K562 (cell line): ENCODE data around the gene COL15A1. TPM values are rescaled to one million over a fixed set of nuclear protein-coding genes. Genes with fewer than 3 reads are reported as not detected.

Source experiments
- ATAC-seq: fragments of 200-7000 bp; cut with Tn5 transposase; 3 replicates; pipeline ENCODE4 v1.9.1; 2020; ENCODE audit warnings: moderate library complexity
- BruUV-seq: library from RNA; stranded (reverse); fragments of 400-500 nt; replicated peaks from 2 replicates; lab custom pipeline; 2021; lab: Mats Ljungman, UMichigan
- CTCF ChIA-PET: fragments of 300-600 bp; formaldehyde crosslinking; extraction: SDS; loops from one replicate; lab custom pipeline; 2021; ENCODE audit warnings: low intra/inter-chr PET ratio; lab: Yijun Ruan, JAX
- POLR2A ChIA-PET: fragments of 300-600, 350-650 bp; sonication (Branson Sonifier 250); formaldehyde crosslinking; extraction: SDS; loops from one replicate; lab custom pipeline; 2021; ENCODE audit warnings: antibody characterized with exemption, inconsistent platforms; lab: Yijun Ruan, JAX
- DNase-seq, 4 experiments: peaks; one replicate each; pipeline versions ENCODE4 v3.0.0 to v3.0.0-alpha.2; 2011 to 2018; ENCODE audit warnings: low spot score in 3 of 4, mixed read lengths in 3 of 4; ENCODE audit errors: extremely low read depth in 1 of 4
- FAIRE-seq: peaks from 2 replicates; lab custom pipeline; 2011; peaks lifted over from hg19 to GRCh38; lab: Jason Lieb, UNC
- H2AFZ ChIP-seq: 2 replicates; pipeline ENCODE4 v1.6.0; 2011; ENCODE audit warnings: low read depth, low read length, control low read depth, inconsistent platforms
- H3K27ac ChIP-seq: fragments of 200-600 bp; 3 replicates; pipeline ENCODE4 v1.8.0; 2011; ENCODE audit warnings: low read depth, mild to moderate bottlenecking, control low read depth, inconsistent platforms, low read length, moderate library complexity, mixed read lengths; ENCODE audit errors: extremely low read depth
- H3K27me3 ChIP-seq, 2 experiments: fragments of 300-600 bp in 1 of 2; 2 replicates in 1 of 2; 3 replicates in 1 of 2; pipeline versions ENCODE4 v1.6.0 to v1.8.0; 2011; ENCODE audit warnings: inconsistent platforms in 2 of 2, low read length in 2 of 2, mild to moderate bottlenecking in 1 of 2, mixed read lengths in 1 of 2, moderate library complexity in 1 of 2; ENCODE audit not compliant: control insufficient read depth in 2 of 2, insufficient read depth in 2 of 2
- H3K36me3 ChIP-seq: fragments of 300-600 bp; 3 replicates; pipeline ENCODE4 v1.8.0; 2011; ENCODE audit warnings: mild to moderate bottlenecking, low read length, inconsistent platforms; ENCODE audit not compliant: control insufficient read depth, insufficient read depth
- H3K4me1 ChIP-seq, 2 experiments: fragments of 200-600 bp in 1 of 2; replicated peaks in 1 of 2; 2 replicates in 1 of 2; 3 replicates in 1 of 2; pipeline versions ENCODE4 v1.5.1 to v1.8.0; 2011; ENCODE audit warnings: inconsistent platforms in 2 of 2, low read length in 2 of 2, mild to moderate bottlenecking in 1 of 2, mixed read lengths in 1 of 2, moderate library complexity in 1 of 2; ENCODE audit not compliant: control insufficient read depth in 2 of 2, insufficient read depth in 2 of 2
- H3K4me2 ChIP-seq: 2 replicates; pipeline ENCODE4 v1.6.1; 2011; ENCODE audit warnings: low read length, control low read depth, inconsistent platforms, mixed read lengths; ENCODE audit not compliant: insufficient read depth
- H3K4me3 ChIP-seq: fragments of 200-600 bp; sonication (generic), shearing (Covaris generic); 2 replicates; pipeline ENCODE4 v1.5.1; 2016; ENCODE audit warnings: control low read depth, inconsistent platforms
- H3K79me2 ChIP-seq: fragments of 200-600 bp; 3 replicates; pipeline ENCODE4 v1.8.0; 2011; ENCODE audit warnings: low read length, inconsistent platforms; ENCODE audit not compliant: control insufficient read depth, insufficient read depth
- H3K9ac ChIP-seq, 2 experiments: 2 replicates each; pipeline versions ENCODE4 v1.6.0 to v1.6.1; 2011; ENCODE audit warnings: low read depth in 2 of 2, low read length in 2 of 2, control low read depth in 1 of 2, inconsistent platforms in 1 of 2, mild to moderate bottlenecking in 1 of 2, mixed read lengths in 1 of 2; ENCODE audit not compliant: insufficient read depth in 1 of 2
- H3K9me1 ChIP-seq: one replicate; pipeline ENCODE4 v1.6.0; 2011; ENCODE audit warnings: inconsistent platforms, mild to moderate bottlenecking, low read length, moderate library complexity; ENCODE audit not compliant: control insufficient read depth, insufficient read depth
- H3K9me3 ChIP-seq: replicated peaks from 2 replicates; pipeline ENCODE4 v1.5.1; 2011; ENCODE audit warnings: low read depth, low read length, inconsistent platforms; ENCODE audit not compliant: control insufficient read depth, insufficient read depth
- H4K20me1 ChIP-seq: replicated peaks from 2 replicates; pipeline ENCODE4 v1.6.1; 2011; ENCODE audit warnings: low read length, inconsistent platforms, mixed read lengths; ENCODE audit not compliant: control insufficient read depth, insufficient read depth
- ARID2 ChIP-seq: fragments of 450-650 bp; IDR thresholded peaks from 2 replicates; pipeline ENCODE4 v1.6.1; 2017; ENCODE audit warnings: antibody characterized with exemption, mild to moderate bottlenecking
- FOS ChIP-seq: IDR thresholded peaks from 3 replicates; pipeline ENCODE4 v1.6.1; 2011; ENCODE audit not compliant: insufficient read length; ENCODE audit errors: extremely low read depth
- FOXA1 ChIP-seq: fragments of 450-650 bp; IDR thresholded peaks from 2 replicates; pipeline ENCODE4 v1.6.1; 2016; ENCODE audit warnings: mild to moderate bottlenecking, borderline replicate concordance
- FOXA3 ChIP-seq, 2 experiments: fragments of 450-650 bp in 1 of 2; sonication (generic) in 1 of 2; formaldehyde crosslinking; IDR thresholded peaks in 1 of 2; conservative IDR thresholded peaks in 1 of 2; 2 replicates each; pipeline versions ENCODE4 v1.4.0 to v1.8.0; 2020 to 2022; ENCODE audit warnings: mild to moderate bottlenecking in 2 of 2, missing genetic modification reagents in 1 of 2
- GATA2 ChIP-seq: sonication (generic); formaldehyde crosslinking; IDR thresholded peaks from 2 replicates; pipeline ENCODE4 v1.4.0; 2020; ENCODE audit warnings: mild to moderate bottlenecking, missing genetic modification reagents
- MAFK ChIP-seq: IDR thresholded peaks from 2 replicates; pipeline ENCODE4 v1.6.1; 2011; ENCODE audit warnings: low read length, improper control_type of control experiment
- NR2C1 ChIP-seq, 2 experiments: fragments of 450-650 bp; IDR thresholded peaks; 2 replicates each; pipeline ENCODE4 v1.6.1; 2017; ENCODE audit warnings: mild to moderate bottlenecking in 2 of 2, antibody characterized with exemption in 1 of 2, inconsistent platforms in 1 of 2, missing compliant biosample characterization in 1 of 2, missing genetic modification characterization in 1 of 2
- USF1 ChIP-seq: sonication (generic); formaldehyde crosslinking; IDR thresholded peaks from 2 replicates; pipeline ENCODE4 v1.9.0; 2022; ENCODE audit warnings: mild to moderate bottlenecking, missing genetic modification reagents
- WHSC1 ChIP-seq: IDR thresholded peaks from one replicate; pipeline ENCODE4 v1.6.1; 2012; ENCODE audit warnings: low read length, control low read depth, inconsistent platforms
- ZC3H11A ChIP-seq: IDR thresholded peaks from 2 replicates; pipeline ENCODE4 v1.6.1; 2012; ENCODE audit warnings: low read depth, low read length, improper control_type of control experiment
- WGBS: fragments of 100-300 bp; shearing (Covaris generic); methylation state at CpG from one replicate; pipeline ENCODE4 v1.1.6; 2016; ENCODE audit warnings: low coverage, mixed read lengths; ENCODE audit not compliant: insufficient coverage; ENCODE audit errors: missing lambda C conversion rate; 5-methylcytosine and 5-hydroxymethylcytosine counted together
- in situ Hi-C: fragments of 300-500 bp; cut with MboI; formaldehyde crosslinking; loops from 4 replicates; pipeline ENCODE4 v1.15.0; 2018; ENCODE audit warnings: inconsistent platforms, mixed read lengths
- intact Hi-C: fragments of 100-400 bp; cut with micrococcal nuclease; formaldehyde crosslinking; loops from 2 replicates; pipeline ENCODE4 v1.14.2; 2022
- polyA plus RNA-seq, 8 experiments: library from polyadenylated mRNA; depleted of rRNA in 4 of 8; stranded (reverse) in 5 of 8; unstranded in 3 of 8; fragments of >200 nt; fragmentation: Nextera tagmentation in 2 of 8; fragmentation: Illumina TruSeq in 1 of 8; extraction: Ambion mirVana in 2 of 8; extraction: Trizol in 1 of 8; gene quantifications; 2 replicates each; pipeline versions ENCODE4 v1.2.1 to v1.2.3, GENCODE V29; 2011 to 2014; ENCODE audit warnings: inconsistent platforms in 1 of 8, missing spikeins in 1 of 8
- total RNA-seq, 7 experiments: library from RNA; depleted of rRNA in 6 of 7; stranded (reverse); fragments of >200 nt in 6 of 7; fragmentation: Illumina TruSeq in 2 of 7; extraction: Trizol in 2 of 7; gene quantifications; 2 replicates each; pipeline versions ENCODE4 v1.2.1 to v1.2.3, GENCODE V29; 2011 to 2021; ENCODE audit warnings: low replicate concordance in 1 of 7

The COL15A1 gene
- total and polyA plus RNA-seq, 9 of the 15 experiments (the other 6 are each of a cell fraction or from before 2014, with no cell fraction given), result 0.46 to 5.1 (median 2.6) TPM

- TF ChIP-seq FOS (no peak), ARID2 (no peak)
These were observed 34.5 kb downstream of the COL15A1 start (continued) for GRCh38 chr9:98978231-98978681.

- FAIRE-seq (no peak), DNase-seq (no peak), ATAC-seq (no peak)
- H3K9me3 ChIP-seq, result no peaks in the 10 kb centered on the region
- H3K9ac ChIP-seq, result no peak overlapping the region
- H3K27me3 ChIP-seq, result no peaks in the 10 kb centered on the region
- TF ChIP-seq FOXA1 (no peak), FOXA3 (CRISPR knock-in tag; conservative IDR thresholded peaks at IDR 0.05 in 1 of 2, IDR thresholded peaks at IDR 0.05 in 1 of 2) (no peak), MAFK (no peak), NR2C1 (IDR thresholded peaks at IDR 0.05) (no peak), NR2C1 (tag; IDR thresholded peaks at IDR 0.05) (no peak), GATA2 (CRISPR knock-in tag) (no peak), ZC3H11A (no peak), WHSC1 (no peak), USF1 (CRISPR knock-in tag) (no peak)
- no peaks in the 10 kb centered on the region for H3K36me3 ChIP-seq
- POLR2A ChIA-PET, result no interaction called here
- H3K4me3 ChIP-seq, result no peak overlapping the region
- H3K4me2 ChIP-seq, result no peak overlapping the region
- intact Hi-C loops (no loop called here), in situ Hi-C loops (no loop called here)
- no TSS peak for BruUV-seq
- 38% methylated on average over 5 of the region's 5 CpGs for WGBS
- no peak overlapping the region for H3K27ac ChIP-seq
- no peaks in the 10 kb centered on the region for H3K9me1 ChIP-seq
- H2AFZ ChIP-seq, result no peak overlapping the region
- no peaks in the 10 kb centered on the region for H3K79me2 ChIP-seq
- CTCF ChIA-PET, result no interaction called here
- peaks cover 8 to 12% of the 10 kb centered on the region in 2 experiments; a peak in 4 of 5 replicates for H3K4me1 ChIP-seq
- H4K20me1 ChIP-seq, result no peaks in the 10 kb centered on the region
These were observed 36.6 kb downstream of the COL15A1 start for GRCh38 chr9:98980291-98980690.
